Activated B cell treated with CpG ODN at 0.5 μM for 24 hours (primary cell): Measurements from ENCODE around the gene LRP3. TPM values are rescaled to one million over a fixed set of nuclear protein-coding genes. Genes with fewer than 3 reads are reported as not detected.

ENCODE experiments used
- ATAC-seq: fragments of 200-7000 bp; cut with Tn5 transposase; one replicate; pipeline ENCODE4 v1.10.0; 2021; ENCODE audit warnings: low read depth, mild to moderate bottlenecking, moderate library complexity
- CTCF ChIA-PET: fragments of 350-600 bp; sonication (Branson Sonifier 250); formaldehyde crosslinking; loops from one replicate; lab custom pipeline; 2021; ENCODE audit warnings: antibody characterized with exemption; lab: Charles Lee
- POLR2A ChIA-PET: fragments of 350-600 bp; sonication (Branson Sonifier 250); formaldehyde crosslinking; loops from one replicate; lab custom pipeline; 2021; ENCODE audit warnings: antibody characterized with exemption; lab: Charles Lee
- DNase-seq: peaks from one replicate; pipeline ENCODE4 v3.0.0; 2022
- H3K27ac Mint-ChIP-seq: one replicate; pipeline ENCODE4 v1.8.0; 2020; ENCODE audit warnings: mixed read lengths
- H3K27me3 Mint-ChIP-seq: one replicate; pipeline ENCODE4 v1.8.0; 2021; ENCODE audit warnings: mixed read lengths
- H3K36me3 Mint-ChIP-seq: one replicate; pipeline ENCODE4 v1.8.0; 2021; ENCODE audit warnings: low read depth, mixed read lengths
- H3K4me1 Mint-ChIP-seq: one replicate; pipeline ENCODE4 v1.8.0; 2021; ENCODE audit warnings: mixed read lengths
- H3K4me3 Mint-ChIP-seq: one replicate; pipeline ENCODE4 v1.8.0; 2020; ENCODE audit warnings: mild to moderate bottlenecking, mixed read lengths
- H3K9me3 Mint-ChIP-seq: one replicate; pipeline ENCODE4 v1.8.0; 2020; ENCODE audit warnings: mixed read lengths
- intact Hi-C: fragments of 100-400 bp; cut with micrococcal nuclease; formaldehyde crosslinking; loops from one replicate; pipeline ENCODE4 v1.15.1; 2024
- total RNA-seq: library from RNA; stranded (reverse); gene quantifications from 2 replicates; pipeline ENCODE4 v1.2.3, GENCODE V29; 2022
- TF ChIP-seq, protein P1 (sequence below): fragments of 200-600 bp; IDR thresholded peaks from one replicate; pipeline ENCODE4 v1.8.0; 2022; ENCODE audit warnings: antibody characterized with exemption, mild to moderate bottlenecking

LRP3 gene, protein sequence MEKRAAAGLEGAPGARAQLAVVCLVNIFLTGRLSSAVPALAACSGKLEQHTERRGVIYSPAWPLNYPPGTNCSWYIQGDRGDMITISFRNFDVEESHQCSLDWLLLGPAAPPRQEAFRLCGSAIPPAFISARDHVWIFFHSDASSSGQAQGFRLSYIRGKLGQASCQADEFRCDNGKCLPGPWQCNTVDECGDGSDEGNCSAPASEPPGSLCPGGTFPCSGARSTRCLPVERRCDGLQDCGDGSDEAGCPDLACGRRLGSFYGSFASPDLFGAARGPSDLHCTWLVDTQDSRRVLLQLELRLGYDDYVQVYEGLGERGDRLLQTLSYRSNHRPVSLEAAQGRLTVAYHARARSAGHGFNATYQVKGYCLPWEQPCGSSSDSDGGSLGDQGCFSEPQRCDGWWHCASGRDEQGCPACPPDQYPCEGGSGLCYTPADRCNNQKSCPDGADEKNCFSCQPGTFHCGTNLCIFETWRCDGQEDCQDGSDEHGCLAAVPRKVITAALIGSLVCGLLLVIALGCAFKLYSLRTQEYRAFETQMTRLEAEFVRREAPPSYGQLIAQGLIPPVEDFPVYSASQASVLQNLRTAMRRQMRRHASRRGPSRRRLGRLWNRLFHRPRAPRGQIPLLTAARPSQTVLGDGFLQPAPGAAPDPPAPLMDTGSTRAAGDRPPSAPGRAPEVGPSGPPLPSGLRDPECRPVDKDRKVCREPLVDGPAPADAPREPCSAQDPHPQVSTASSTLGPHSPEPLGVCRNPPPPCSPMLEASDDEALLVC
- not detected in 2 replicates for total RNA-seq

DNA sequence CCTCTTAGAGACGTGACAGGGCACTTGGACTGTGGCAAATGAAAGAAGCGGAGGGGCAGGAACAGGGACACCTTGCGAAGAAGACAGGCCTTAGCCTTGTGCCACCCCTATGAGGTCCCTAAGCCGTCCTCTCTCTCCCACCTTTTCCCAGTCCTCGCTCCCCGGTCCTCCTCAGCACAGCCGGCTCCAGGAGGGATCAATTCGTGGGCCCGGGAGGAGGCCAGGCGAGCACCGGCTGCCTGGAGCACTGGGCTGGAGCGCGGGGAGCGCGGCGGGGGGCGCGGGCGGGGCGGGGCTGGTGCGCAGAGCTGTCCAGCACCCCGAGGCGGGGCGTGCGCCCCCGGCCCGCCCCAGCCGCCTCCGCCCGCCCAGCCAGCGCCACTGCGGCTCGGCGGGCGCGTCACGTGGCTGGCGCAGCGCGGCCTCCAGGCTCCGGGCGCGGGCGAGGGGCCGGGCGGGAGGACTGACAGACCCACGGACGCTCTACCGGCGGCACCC lies at the start of gene LRP3:
LRP3 (plus strand) TSS at position 466 of the 498 bp plus-strand sequence. CDS start 456 bp downstream, outside the sequence.
- intact Hi-C loops, result no loop called here
- ChIA-PET POLR2A (no interaction called here), CTCF (no interaction called here)
- H3K27me3 Mint-ChIP-seq, result peaks cover 34% of the 10 kb centered on the region
- H3K27ac Mint-ChIP-seq, result no peak within 1 kb of the TSS
- H3K4me3 Mint-ChIP-seq, result peak within 1 kb of the TSS; percentile 11
- no peak for ATAC-seq
- H3K36me3 Mint-ChIP-seq, result no peaks in the 10 kb centered on the region
- H3K4me1 Mint-ChIP-seq, result peaks cover 7% of the 10 kb centered on the region
- DNase-seq, result no peak
- H3K9me3 Mint-ChIP-seq, result no peaks in the 10 kb centered on the region
- TF ChIP-seq, protein P1, sequence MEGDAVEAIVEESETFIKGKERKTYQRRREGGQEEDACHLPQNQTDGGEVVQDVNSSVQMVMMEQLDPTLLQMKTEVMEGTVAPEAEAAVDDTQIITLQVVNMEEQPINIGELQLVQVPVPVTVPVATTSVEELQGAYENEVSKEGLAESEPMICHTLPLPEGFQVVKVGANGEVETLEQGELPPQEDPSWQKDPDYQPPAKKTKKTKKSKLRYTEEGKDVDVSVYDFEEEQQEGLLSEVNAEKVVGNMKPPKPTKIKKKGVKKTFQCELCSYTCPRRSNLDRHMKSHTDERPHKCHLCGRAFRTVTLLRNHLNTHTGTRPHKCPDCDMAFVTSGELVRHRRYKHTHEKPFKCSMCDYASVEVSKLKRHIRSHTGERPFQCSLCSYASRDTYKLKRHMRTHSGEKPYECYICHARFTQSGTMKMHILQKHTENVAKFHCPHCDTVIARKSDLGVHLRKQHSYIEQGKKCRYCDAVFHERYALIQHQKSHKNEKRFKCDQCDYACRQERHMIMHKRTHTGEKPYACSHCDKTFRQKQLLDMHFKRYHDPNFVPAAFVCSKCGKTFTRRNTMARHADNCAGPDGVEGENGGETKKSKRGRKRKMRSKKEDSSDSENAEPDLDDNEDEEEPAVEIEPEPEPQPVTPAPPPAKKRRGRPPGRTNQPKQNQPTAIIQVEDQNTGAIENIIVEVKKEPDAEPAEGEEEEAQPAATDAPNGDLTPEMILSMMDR, result no peak

DNA sequence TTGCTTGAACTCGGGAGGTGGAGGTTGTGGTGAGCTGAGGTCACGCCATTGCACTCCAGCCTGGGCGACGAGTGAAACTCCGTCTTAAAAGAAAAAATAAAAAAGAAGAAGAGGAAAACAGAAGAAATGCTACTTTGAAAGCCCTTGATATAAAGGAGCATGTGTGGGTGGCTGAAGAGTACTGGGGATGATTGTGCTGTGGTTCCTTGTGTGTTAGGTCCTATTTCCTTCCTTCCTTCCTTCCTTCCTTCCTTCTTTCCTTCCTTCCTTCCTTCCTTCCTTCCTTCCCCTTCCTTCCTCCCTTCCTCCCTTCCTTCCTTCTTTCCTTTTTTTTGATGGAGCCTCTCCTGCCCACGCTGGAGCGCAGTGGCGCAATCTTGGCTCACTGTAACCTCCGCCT lies 47.9 kb upstream of the LRP3 start:
- no peak overlapping the region for H3K4me3 Mint-ChIP-seq
- no peak for ATAC-seq
- TF ChIP-seq, protein P1, result no peak
- peaks cover 13% of the 10 kb centered on the region for H3K27me3 Mint-ChIP-seq
- H3K27ac Mint-ChIP-seq, result no peak overlapping the region
- no peak for DNase-seq
- intact Hi-C loops, result no loop called here
- no peaks in the 10 kb centered on the region for H3K9me3 Mint-ChIP-seq
- H3K4me1 Mint-ChIP-seq, result peaks cover 5% of the 10 kb centered on the region
- H3K36me3 Mint-ChIP-seq, result no peaks in the 10 kb centered on the region
- ChIA-PET POLR2A (no interaction called here), CTCF (no interaction called here)

DNA sequence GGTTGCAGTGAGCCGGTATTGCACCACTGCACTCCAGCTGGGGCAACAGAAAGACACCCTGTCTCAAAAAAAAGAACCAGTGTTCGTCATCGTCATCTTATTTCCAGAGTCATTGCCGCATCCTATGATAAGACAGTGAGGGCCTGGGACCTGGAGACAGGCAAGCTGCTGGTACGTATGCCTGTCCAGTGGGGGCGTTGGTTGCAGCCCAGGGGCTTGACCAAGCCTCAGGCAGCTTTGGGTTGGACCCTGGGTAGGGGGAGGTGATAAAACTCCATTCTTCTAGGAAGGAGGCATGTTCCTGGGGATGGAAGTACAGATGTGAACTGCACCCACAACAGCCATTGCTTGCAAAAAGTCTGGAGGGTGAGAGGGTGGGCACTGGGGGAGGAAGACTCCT lies 46.6 kb upstream of the LRP3 start:
- Mint-ChIP-seq H3K4me3 (no peak overlapping the region), H3K4me1 (peaks cover 5% of the 10 kb centered on the region), H3K27me3 (peaks cover 5% of the 10 kb centered on the region), H3K27ac (no peak overlapping the region), H3K9me3 (no peaks in the 10 kb centered on the region), H3K36me3 (no peaks in the 10 kb centered on the region)
- ChIA-PET POLR2A (interaction anchor here (1.1 kb wide), 1 partner anchor 29 kb away, joined by 3 read pairs; no protein-coding TSS in a partner anchor), CTCF (no interaction called here)
- intact Hi-C loops, result no loop called here
- ATAC-seq (no peak), DNase-seq (no peak)
- TF ChIP-seq, protein P1, result no peak

DNA sequence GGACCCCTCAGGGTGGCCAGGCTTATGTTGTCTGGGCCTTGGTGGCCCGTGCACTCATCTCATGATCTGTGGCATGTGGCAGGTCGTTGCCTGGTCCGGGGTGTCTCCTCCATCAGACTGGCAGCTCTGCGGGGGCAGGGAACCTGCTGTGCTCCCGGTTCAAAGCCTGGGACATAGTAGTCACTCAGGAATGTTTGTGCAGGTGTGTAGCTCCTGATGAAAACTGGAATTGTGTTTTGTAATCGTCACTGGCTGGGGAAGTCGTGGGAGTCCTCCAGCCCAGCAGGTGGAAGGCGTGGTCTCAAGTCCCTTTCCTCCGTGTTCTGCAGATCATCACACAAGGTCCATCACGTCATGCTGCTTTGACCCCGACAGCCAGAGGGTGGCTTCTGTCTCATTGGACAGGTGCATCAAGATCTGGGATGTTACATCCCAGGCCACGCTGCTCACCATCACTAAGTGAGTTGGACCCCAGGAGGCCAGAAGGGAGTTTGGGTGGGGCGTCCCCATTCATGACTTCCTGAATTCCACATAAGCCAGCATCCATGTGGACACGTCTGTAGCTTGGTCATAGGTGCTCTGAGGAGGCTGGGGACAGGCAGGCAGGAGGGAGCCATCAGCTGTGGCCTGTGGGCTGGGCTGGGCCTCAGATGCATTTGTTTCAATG lies 43.1 kb upstream of the LRP3 start:
- POLR2A ChIA-PET, result no interaction called here
- no peaks in the 10 kb centered on the region for H3K4me1 Mint-ChIP-seq
- H3K36me3 Mint-ChIP-seq, result no peaks in the 10 kb centered on the region
- intact Hi-C loops, result no loop called here
- H3K9me3 Mint-ChIP-seq, result no peaks in the 10 kb centered on the region
- DNase-seq (no peak), ATAC-seq (no peak)
- TF ChIP-seq, protein P1, result no peak
- peaks cover 4% of the 10 kb centered on the region for H3K27me3 Mint-ChIP-seq
- CTCF ChIA-PET, result no interaction called here
- H3K27ac Mint-ChIP-seq, result no peak overlapping the region
- no peak overlapping the region for H3K4me3 Mint-ChIP-seq
